ENCODE measurements around the gene IL31. TPM values are rescaled to one million over a fixed set of nuclear protein-coding genes. Genes with fewer than 3 reads are reported as not detected.

Gene IL31
- total and polyA plus RNA-seq, 2 of the 4 experiments (the other 2 are of a cell fraction), result not detected

GRCh38 chr12:122185494-122186082 lies 11.6 kb upstream of the IL31 start:
- Histone ChIP-seq H2AK9ac (replicated peaks; ENCODE audit: low read depth, low read length, poor library complexity) (peak overlapping the region; percentile 63), H3K9me1 (ENCODE audit: insufficient read depth, low read length) (no peaks in the 10 kb centered on the region), H3K18ac (ENCODE audit: low read depth, low read length) (no peak overlapping the region), H3K27ac (ENCODE audit: insufficient read depth, low read length) (no peak overlapping the region), H2AK5ac (ENCODE audit: low read depth, low read length) (peak overlapping the region; percentile 14; the same call in 1 of the 2 replicates), H4K5ac (ENCODE audit: low read depth, low read length) (no peak overlapping the region), H3K9me3 (ENCODE audit: control insufficient read depth, insufficient read depth, low read length) (0 out of 2 replicates have a peak, but pooled peaks cover 2% of the 10 kb centered on the region), H3K4me3 (ENCODE audit: insufficient read depth, low read depth, low read length) (no peak overlapping the region), H3K56ac (ENCODE audit: extremely low read depth, insufficient read depth, low read length) (no peak overlapping the region), H3K36me3 (ENCODE audit: control insufficient read depth, insufficient read depth, low read length) (no peaks in the 10 kb centered on the region), H3K9ac (ENCODE audit: low read depth, low read length) (no peak overlapping the region), H2BK20ac (ENCODE audit: low read depth, low read length) (no peak overlapping the region), H2BK5ac (ENCODE audit: low read depth, low read length, poor library complexity, severe bottlenecking) (no peak overlapping the region), H3K4ac (ENCODE audit: low read depth, low read length) (no peak overlapping the region), H4K20me1 (ENCODE audit: insufficient read depth, low read length) (peaks cover under 1% of the 10 kb centered on the region; the same call in 1 of the 2 replicates), H4K8ac (ENCODE audit: low read depth in 2 of 2, low read length in 2 of 2) (no peak overlapping the region), H4K91ac (ENCODE audit: insufficient read depth, low read depth, low read length) (no peak overlapping the region), H2BK15ac (ENCODE audit: low read depth, low read length) (no peak overlapping the region), H3K4me2 (ENCODE audit: low read depth, low read length) (no peak overlapping the region), H3K4me1 (ENCODE audit: control insufficient read depth, insufficient read depth, low read length) (peaks cover 5% of the 10 kb centered on the region; the same call in 1 of the 2 replicates), H2AFZ (replicated peaks; ENCODE audit: low read length, poor library complexity) (no peak overlapping the region), H3K27me3 (ENCODE audit: control insufficient read depth, insufficient read depth, low read length) (no peaks in the 10 kb centered on the region), H3K14ac (replicated peaks; ENCODE audit: low read depth, low read length) (no peak overlapping the region), H2BK120ac (ENCODE audit: low read depth, low read length) (no peak overlapping the region), H3K23ac (ENCODE audit: low read depth, low read length) (no peak overlapping the region), H3K79me1 (ENCODE audit: low read depth in 1 of 2, low read length in 2 of 2) (no peaks in the 10 kb centered on the region)
- ChIA-PET CTCF (no interaction called here), POLR2A (ENCODE audit: unreplicated experiment) (interaction anchor here (0.6 kb wide), 1 partner anchor 10 kb away, joined by 9 read pairs; no protein-coding TSS in a partner anchor)
- intact Hi-C loops (cut with micrococcal nuclease) (no loop called here), dilution Hi-C loops (cut with HindIII; ENCODE audit: low sequenced_read_pairs, unreplicated experiment) (no loop called here), in situ Hi-C loops (cut with MboI; ENCODE audit: low sequenced_read_pairs) (no loop called here)
- no peak for TF ChIP-seq MAFK (IDR thresholded peaks at IDR 0.05; ENCODE audit: low read depth, low read length)
- no peak for TF ChIP-seq BHLHE40 (IDR thresholded peaks at IDR 0.05; ENCODE audit: low read depth, low read length)
- TF ChIP-seq CEBPB (IDR thresholded peaks at IDR 0.05; ENCODE audit: low read depth, low read length), result no peak
- no peak for TF ChIP-seq CHD1 (IDR thresholded peaks at IDR 0.05; ENCODE audit: low read depth, low read length)
- TF ChIP-seq POLR2A (IDR thresholded peaks at IDR 0.05; ENCODE audit: low read depth, low read length), result no peak
- TF ChIP-seq RFX5 (IDR thresholded peaks at IDR 0.05; ENCODE audit: low read depth, low read length), result no peak
- no peak for TF ChIP-seq USF2 (IDR thresholded peaks at IDR 0.05; ENCODE audit: low read depth, low read length)
- TF ChIP-seq RCOR1 (IDR thresholded peaks at IDR 0.05; ENCODE audit: insufficient replicate concordance, low read length), result no peak
- no peak for TF ChIP-seq MAZ (IDR thresholded peaks at IDR 0.05; ENCODE audit: borderline replicate concordance, low read depth, low read length)
- no peak for DNase-seq
- 100% methylated on average over 3 of the region's 10 CpGs; no CpG with 5 or more reads in 1 of the 2 experiments for WGBS, 2 experiments (ENCODE audit: extremely low coverage in 2 of 2, insufficient read length in 1 of 2)
- BruUV-seq (replicated peaks), result no TSS peak
- no peak for ATAC-seq (ENCODE audit: low read depth)

Measured in IMR-90 (cell line).